Suprapubic skin (tissue), 4 donors: ENCODE measurements around the gene FKBP1A. TPM values are rescaled to one million over a fixed set of nuclear protein-coding genes. Genes with fewer than 3 reads are reported as not detected.

ENCODE experiments used
- DNase-seq, 2 donors: peaks; one replicate each; pipeline ENCODE4 v3.0.0-alpha.2; 2019; ENCODE audit warnings: low spot score in 2 of 2
- H3K27ac ChIP-seq: fragments of 200-600 bp; sonication (generic); one replicate; pipeline ENCODE4 v1.5.1; 2019
- H3K27me3 ChIP-seq: fragments of 200-600 bp; sonication (generic); one replicate; pipeline ENCODE4 v1.5.1; 2019
- H3K36me3 ChIP-seq: fragments of 200-600 bp; sonication (generic); one replicate; pipeline ENCODE4 v1.5.1; 2019
- H3K4me1 ChIP-seq: fragments of 200-600 bp; sonication (generic); one replicate; pipeline ENCODE4 v1.5.1; 2019
- H3K4me3 ChIP-seq: fragments of 200-600 bp; sonication (generic); one replicate; pipeline ENCODE4 v1.5.1; 2019; ENCODE audit warnings: mild to moderate bottlenecking
- H3K9me3 ChIP-seq: fragments of 200-600 bp; sonication (generic); one replicate; pipeline ENCODE4 v1.5.1; 2019
- CTCF ChIP-seq, 2 donors: fragments of 200-600 bp in 1 of 2; fragments of 450-650 bp in 1 of 2; sonication (generic) in 1 of 2; IDR thresholded peaks; one replicate each; pipeline ENCODE4 v1.5.1; 2016 to 2019; ENCODE audit warnings: antibody characterized with exemption in 2 of 2, mild to moderate bottlenecking in 1 of 2, moderate library complexity in 1 of 2
- EP300 ChIP-seq: sonication (generic); formaldehyde crosslinking; IDR thresholded peaks from one replicate; pipeline ENCODE4 v1.6.1; 2017; ENCODE audit warnings: antibody characterized with exemption
- POLR2A ChIP-seq, 2 donors: fragments of 450-650 bp; IDR thresholded peaks; one replicate each; pipeline ENCODE4 v1.6.1; 2017; ENCODE audit warnings: antibody characterized with exemption in 2 of 2, mild to moderate bottlenecking in 2 of 2, moderate library complexity in 2 of 2
- POLR2AphosphoS5 ChIP-seq, 3 donors: sonication (generic); formaldehyde crosslinking; IDR thresholded peaks; one replicate each; pipeline ENCODE4 v1.6.1; 2017; ENCODE audit warnings: antibody characterized with exemption in 3 of 3
- WGBS: methylation state at CpG from one replicate; pipeline ENCODE4 v1.1.5; 2018; 5-methylcytosine and 5-hydroxymethylcytosine counted together
- total RNA-seq, 4 donors: library from RNA; depleted of rRNA; stranded (reverse); fragments of >200 nt; gene quantifications; one replicate each; pipeline ENCODE4 v1.1.0, GENCODE V29; 2016

The FKBP1A gene
- total RNA-seq, 4 donors from 2014 or later, result 100.0 to 151 (median 115) TPM

- H3K27ac ChIP-seq, result peak overlapping the region; percentile 66
- no peak overlapping the region for H3K4me3 ChIP-seq
- 33% methylated on average over 11 of the region's 11 CpGs for WGBS
- no peaks in the 10 kb centered on the region for H3K9me3 ChIP-seq
- TF ChIP-seq POLR2AphosphoS5 (IDR thresholded peaks at IDR 0.05) (no peak), POLR2A (IDR thresholded peaks at IDR 0.05) (no peak), CTCF (IDR thresholded peaks at IDR 0.05) (no peak), EP300 (no peak)
- peaks cover 46% of the 10 kb centered on the region for H3K4me1 ChIP-seq
- no peaks in the 10 kb centered on the region for H3K27me3 ChIP-seq
- no peaks in the 10 kb centered on the region for H3K36me3 ChIP-seq
- peak; percentile 66 for DNase-seq
Observed at GRCh38 chr20:1322511-1323245, 70.2 kb downstream of the FKBP1A start.

- H3K4me1 ChIP-seq, result peaks cover 35% of the 10 kb centered on the region
- no peak overlapping the region for H3K4me3 ChIP-seq
- H3K27ac ChIP-seq, result no peak overlapping the region
- no peaks in the 10 kb centered on the region for H3K27me3 ChIP-seq
- DNase-seq, result no peak
- TF ChIP-seq POLR2AphosphoS5 (IDR thresholded peaks at IDR 0.05), result no peak
- TF ChIP-seq POLR2A (IDR thresholded peaks at IDR 0.05), result no peak
- no peak for TF ChIP-seq CTCF (IDR thresholded peaks at IDR 0.05)
- TF ChIP-seq EP300, result no peak
- H3K36me3 ChIP-seq, result no peaks in the 10 kb centered on the region
- WGBS, result 63% methylated on average over 4 of the region's 4 CpGs
- no peaks in the 10 kb centered on the region for H3K9me3 ChIP-seq
Observed at GRCh38 chr20:1321654-1321939, 71.3 kb downstream of the FKBP1A start.

GRCh38 chr20:1320902-1321653, 71.8 kb downstream of the FKBP1A start:
- no peak for DNase-seq

GRCh38 chr20:1320016-1320415, 72.8 kb downstream of the FKBP1A start:
- H3K9me3 ChIP-seq, result no peaks in the 10 kb centered on the region
- H3K27me3 ChIP-seq, result no peaks in the 10 kb centered on the region
- DNase-seq, result no peak
- H3K27ac ChIP-seq, result no peak overlapping the region
- peaks cover 25% of the 10 kb centered on the region for H3K4me1 ChIP-seq
- H3K36me3 ChIP-seq, result no peaks in the 10 kb centered on the region
- 91% methylated on average over 4 of the region's 6 CpGs for WGBS
- H3K4me3 ChIP-seq, result no peak overlapping the region
- TF ChIP-seq CTCF (IDR thresholded peaks at IDR 0.05), result no peak
- no peak for TF ChIP-seq POLR2A (IDR thresholded peaks at IDR 0.05)
- no peak for TF ChIP-seq POLR2AphosphoS5 (IDR thresholded peaks at IDR 0.05)
- TF ChIP-seq EP300, result no peak

More at GRCh38 chr20:1320902-1321653, 71.8 kb downstream of the FKBP1A start:
- no peaks in the 10 kb centered on the region for H3K9me3 ChIP-seq
- H3K4me3 ChIP-seq, result no peak overlapping the region
- H3K27me3 ChIP-seq, result no peaks in the 10 kb centered on the region
- TF ChIP-seq CTCF (IDR thresholded peaks at IDR 0.05) (no peak), POLR2A (IDR thresholded peaks at IDR 0.05) (no peak), POLR2AphosphoS5 (IDR thresholded peaks at IDR 0.05) (no peak), EP300 (no peak)
- H3K27ac ChIP-seq, result no peak overlapping the region
- WGBS, result 72% methylated on average over 16 of the region's 17 CpGs
- no peaks in the 10 kb centered on the region for H3K36me3 ChIP-seq
- peaks cover 30% of the 10 kb centered on the region for H3K4me1 ChIP-seq

GRCh38 chr20:1319462-1319861, 73.4 kb downstream of the FKBP1A start:
- 78% methylated on average over 3 of the region's 4 CpGs for WGBS

More at GRCh38 chr20:1319462-1319861, 73.4 kb downstream of the FKBP1A start:
- Histone ChIP-seq H3K27ac (no peak overlapping the region), H3K4me3 (no peak overlapping the region), H3K27me3 (no peaks in the 10 kb centered on the region), H3K36me3 (no peaks in the 10 kb centered on the region), H3K4me1 (peaks cover 20% of the 10 kb centered on the region), H3K9me3 (no peaks in the 10 kb centered on the region)
- no peak for DNase-seq
- TF ChIP-seq POLR2A (IDR thresholded peaks at IDR 0.05) (no peak), POLR2AphosphoS5 (IDR thresholded peaks at IDR 0.05) (no peak), CTCF (IDR thresholded peaks at IDR 0.05) (no peak), EP300 (no peak)
